Activated naive CD4-positive, alpha-beta T cell treated with anti-CD3 and anti-CD28 coated beads, Interleukin-2, amount 50 U/mL, for 24 hours (primary cell): ENCODE results near the gene MPHOSPH9.

Experiments used
- H3K27ac Mint-ChIP-seq: one replicate; pipeline ENCODE4 v1.8.0; 2021; ENCODE audit warnings: mild to moderate bottlenecking, mixed read lengths
- H3K27me3 Mint-ChIP-seq: one replicate; pipeline ENCODE4 v1.8.0; 2021; ENCODE audit warnings: mixed read lengths
- H3K36me3 Mint-ChIP-seq: one replicate; pipeline ENCODE4 v1.8.0; 2021; ENCODE audit warnings: mixed read lengths
- H3K4me1 Mint-ChIP-seq: one replicate; pipeline ENCODE4 v1.8.0; 2021; ENCODE audit warnings: mixed read lengths
- H3K4me3 Mint-ChIP-seq: one replicate; pipeline ENCODE4 v1.8.0; 2021; ENCODE audit warnings: mild to moderate bottlenecking, mixed read lengths
- H3K9me3 Mint-ChIP-seq: one replicate; pipeline ENCODE4 v1.8.0; 2021; ENCODE audit warnings: mixed read lengths

MPHOSPH9 gene

GRCh38 chr12:123134271-123134671 is 98.7 kb downstream of the MPHOSPH9 start:
- Mint-ChIP-seq H3K4me1 (peaks cover 62% of the 10 kb centered on the region), H3K4me3 (no peak overlapping the region), H3K9me3 (no peaks in the 10 kb centered on the region), H3K27me3 (no peaks in the 10 kb centered on the region), H3K27ac (no peak overlapping the region), H3K36me3 (peaks cover 2% of the 10 kb centered on the region)

GRCh38 chr12:123133701-123134100 is 99.2 kb downstream of the MPHOSPH9 start:
- Mint-ChIP-seq H3K36me3 (peaks cover 2% of the 10 kb centered on the region), H3K4me3 (no peak overlapping the region), H3K27ac (peak overlapping the region; percentile 63), H3K4me1 (peaks cover 61% of the 10 kb centered on the region), H3K9me3 (no peaks in the 10 kb centered on the region), H3K27me3 (no peaks in the 10 kb centered on the region)

GRCh38 chr12:123132951-123133619 is 99.9 kb downstream of the MPHOSPH9 start:
- H3K27me3 Mint-ChIP-seq = no peaks in the 10 kb centered on the region
- peaks cover 2% of the 10 kb centered on the region for H3K36me3 Mint-ChIP-seq
- H3K4me1 Mint-ChIP-seq = peaks cover 58% of the 10 kb centered on the region
- no peaks in the 10 kb centered on the region for H3K9me3 Mint-ChIP-seq
- H3K27ac Mint-ChIP-seq = peak overlapping the region; percentile 74
- H3K4me3 Mint-ChIP-seq = no peak overlapping the region

GRCh38 chr12:123131879-123132402 is 101.0 kb downstream of the MPHOSPH9 start:
- H3K27ac Mint-ChIP-seq = peak overlapping the region; percentile 86
- H3K9me3 Mint-ChIP-seq = no peaks in the 10 kb centered on the region
- peak overlapping the region; percentile 70 for H3K4me3 Mint-ChIP-seq
- no peaks in the 10 kb centered on the region for H3K27me3 Mint-ChIP-seq
- peaks cover 2% of the 10 kb centered on the region for H3K36me3 Mint-ChIP-seq
- peaks cover 54% of the 10 kb centered on the region for H3K4me1 Mint-ChIP-seq

GRCh38 chr12:123131291-123131832 is 101.6 kb downstream of the MPHOSPH9 start:
- H3K4me3 Mint-ChIP-seq = peak overlapping the region; percentile 70
- H3K27ac Mint-ChIP-seq = peak overlapping the region; percentile 86
- H3K27me3 Mint-ChIP-seq = no peaks in the 10 kb centered on the region
- H3K9me3 Mint-ChIP-seq = no peaks in the 10 kb centered on the region
- H3K4me1 Mint-ChIP-seq = peaks cover 59% of the 10 kb centered on the region
- peaks cover 2% of the 10 kb centered on the region for H3K36me3 Mint-ChIP-seq

GRCh38 chr12:123129621-123130020 is 103.3 kb downstream of the MPHOSPH9 start:
- peaks cover 59% of the 10 kb centered on the region for H3K4me1 Mint-ChIP-seq
- H3K9me3 Mint-ChIP-seq = no peaks in the 10 kb centered on the region
- H3K36me3 Mint-ChIP-seq = no peaks in the 10 kb centered on the region
- no peak overlapping the region for H3K4me3 Mint-ChIP-seq
- H3K27me3 Mint-ChIP-seq = no peaks in the 10 kb centered on the region
- peak overlapping the region; percentile 25 for H3K27ac Mint-ChIP-seq

GRCh38 chr12:123127182-123127495 is 105.8 kb downstream of the MPHOSPH9 start:
- Mint-ChIP-seq H3K4me1 (peaks cover 53% of the 10 kb centered on the region), H3K9me3 (no peaks in the 10 kb centered on the region), H3K27ac (no peak overlapping the region), H3K27me3 (no peaks in the 10 kb centered on the region), H3K36me3 (no peaks in the 10 kb centered on the region), H3K4me3 (no peak overlapping the region)

- peaks cover 53% of the 10 kb centered on the region for H3K4me1 Mint-ChIP-seq
- no peaks in the 10 kb centered on the region for H3K9me3 Mint-ChIP-seq
Measured at GRCh38 chr12:123126294-123127181, 106.4 kb downstream of the MPHOSPH9 start.

GRCh38 chr12:123122626-123123025 is 110.3 kb downstream of the MPHOSPH9 start:
- Mint-ChIP-seq H3K4me3 (peak overlapping the region; percentile 35), H3K4me1 (peaks cover 67% of the 10 kb centered on the region), H3K27me3 (no peaks in the 10 kb centered on the region), H3K36me3 (peaks cover 2% of the 10 kb centered on the region), H3K27ac (peak overlapping the region; percentile 93), H3K9me3 (no peaks in the 10 kb centered on the region)

More at GRCh38 chr12:123126294-123127181, 106.4 kb downstream of the MPHOSPH9 start:
- no peak overlapping the region for H3K27ac Mint-ChIP-seq
- H3K4me3 Mint-ChIP-seq = no peak overlapping the region
- no peaks in the 10 kb centered on the region for H3K36me3 Mint-ChIP-seq
- no peaks in the 10 kb centered on the region for H3K27me3 Mint-ChIP-seq

- peaks cover 2% of the 10 kb centered on the region for H3K36me3 Mint-ChIP-seq
- H3K27me3 Mint-ChIP-seq = no peaks in the 10 kb centered on the region
- H3K4me3 Mint-ChIP-seq = peak overlapping the region; percentile 35
- H3K9me3 Mint-ChIP-seq = no peaks in the 10 kb centered on the region
- peaks cover 72% of the 10 kb centered on the region for H3K4me1 Mint-ChIP-seq
- peak overlapping the region; percentile 93 for H3K27ac Mint-ChIP-seq
Measured at GRCh38 chr12:123121670-123122069, 111.3 kb downstream of the MPHOSPH9 start.

- peak overlapping the region; percentile 63 for H3K4me3 Mint-ChIP-seq
- H3K9me3 Mint-ChIP-seq = no peaks in the 10 kb centered on the region
- H3K36me3 Mint-ChIP-seq = peaks cover 2% of the 10 kb centered on the region
- H3K27me3 Mint-ChIP-seq = no peaks in the 10 kb centered on the region
- H3K27ac Mint-ChIP-seq = peak overlapping the region; percentile 89
- H3K4me1 Mint-ChIP-seq = peaks cover 74% of the 10 kb centered on the region
Measured at GRCh38 chr12:123120452-123121166, 112.3 kb downstream of the MPHOSPH9 start.

GRCh38 chr12:123119808-123120207 is 113.1 kb downstream of the MPHOSPH9 start:
- Mint-ChIP-seq H3K36me3 (peaks cover 2% of the 10 kb centered on the region), H3K27me3 (no peaks in the 10 kb centered on the region), H3K9me3 (no peaks in the 10 kb centered on the region), H3K27ac (peak overlapping the region; percentile 79), H3K4me1 (peaks cover 78% of the 10 kb centered on the region), H3K4me3 (peak overlapping the region; percentile 44)

- Mint-ChIP-seq H3K27me3 (no peaks in the 10 kb centered on the region), H3K36me3 (peaks cover 2% of the 10 kb centered on the region), H3K4me1 (peaks cover 91% of the 10 kb centered on the region), H3K27ac (peak overlapping the region; percentile 76), H3K9me3 (no peaks in the 10 kb centered on the region), H3K4me3 (no peak overlapping the region)
Measured at GRCh38 chr12:123118497-123118896, 114.4 kb downstream of the MPHOSPH9 start.

- Mint-ChIP-seq H3K9me3 (no peaks in the 10 kb centered on the region), H3K4me3 (peak overlapping the region; percentile 59), H3K27ac (peak overlapping the region; percentile 77), H3K4me1 (peaks cover 79% of the 10 kb centered on the region), H3K27me3 (no peaks in the 10 kb centered on the region), H3K36me3 (peaks cover 2% of the 10 kb centered on the region)
Measured at GRCh38 chr12:123115409-123116121, 117.4 kb downstream of the MPHOSPH9 start.
